Astrocyte of the spinal cord (primary cell): ENCODE measurements around the gene SSBP3.

Experiments used
- DNase-seq: peaks from one replicate; pipeline ENCODE4 v3.0.0; 2011; ENCODE audit warnings: low read depth, low spot score
- H3K4me3 ChIP-seq: 2 replicates; pipeline ENCODE4 v1.5.1; 2011; ENCODE audit warnings: low read depth, mild to moderate bottlenecking, low read length, moderate library complexity
- CTCF ChIP-seq: IDR thresholded peaks from 2 replicates; pipeline ENCODE4 v1.5.1; 2012; ENCODE audit warnings: low read depth, mild to moderate bottlenecking, low read length, inconsistent platforms
- in situ Hi-C: cut with HindIII; loops from 2 replicates; pipeline ENCODE4 v1.10.0; 2017; ENCODE audit warnings: low sequenced_read_pairs

SSBP3 gene

GRCh38 chr1:54437783-54438182 is 31.6 kb upstream of the SSBP3 start:
- DNase-seq, result no peak
- H3K4me3 ChIP-seq, result no peak overlapping the region
- no peak for TF ChIP-seq CTCF
- in situ Hi-C loops, result no loop called here

- no peak for TF ChIP-seq CTCF
- no peak overlapping the region for H3K4me3 ChIP-seq
- in situ Hi-C loops, result no loop called here
- DNase-seq, result no peak
Observed at GRCh38 chr1:54436826-54437225, 30.6 kb upstream of the SSBP3 start.

GRCh38 chr1:54429838-54430237 is 23.6 kb upstream of the SSBP3 start:
- no peak for TF ChIP-seq CTCF
- in situ Hi-C loops, result no loop called here
- no peak for DNase-seq
- H3K4me3 ChIP-seq, result no peak overlapping the region

- in situ Hi-C loops, result no loop called here
- no peak for DNase-seq
- no peak overlapping the region for H3K4me3 ChIP-seq
- no peak for TF ChIP-seq CTCF
Observed at GRCh38 chr1:54428837-54429518, 22.8 kb upstream of the SSBP3 start.

- H3K4me3 ChIP-seq, result no peak overlapping the region
- no peak for DNase-seq
- TF ChIP-seq CTCF, result peak; percentile 27
- in situ Hi-C loops, result no loop called here
Observed at GRCh38 chr1:54425152-54425584, 19.0 kb upstream of the SSBP3 start.

GRCh38 chr1:54424398-54424797 is 18.2 kb upstream of the SSBP3 start:
- DNase-seq, result no peak
- no peak overlapping the region for H3K4me3 ChIP-seq
- TF ChIP-seq CTCF, result no peak
- in situ Hi-C loops, result no loop called here
